ENCODE results near the gene BBX.

GRCh38 chr3:107761391-107761790, 238.6 kb downstream of the BBX start:
- TF ChIP-seq, protein P1, sequence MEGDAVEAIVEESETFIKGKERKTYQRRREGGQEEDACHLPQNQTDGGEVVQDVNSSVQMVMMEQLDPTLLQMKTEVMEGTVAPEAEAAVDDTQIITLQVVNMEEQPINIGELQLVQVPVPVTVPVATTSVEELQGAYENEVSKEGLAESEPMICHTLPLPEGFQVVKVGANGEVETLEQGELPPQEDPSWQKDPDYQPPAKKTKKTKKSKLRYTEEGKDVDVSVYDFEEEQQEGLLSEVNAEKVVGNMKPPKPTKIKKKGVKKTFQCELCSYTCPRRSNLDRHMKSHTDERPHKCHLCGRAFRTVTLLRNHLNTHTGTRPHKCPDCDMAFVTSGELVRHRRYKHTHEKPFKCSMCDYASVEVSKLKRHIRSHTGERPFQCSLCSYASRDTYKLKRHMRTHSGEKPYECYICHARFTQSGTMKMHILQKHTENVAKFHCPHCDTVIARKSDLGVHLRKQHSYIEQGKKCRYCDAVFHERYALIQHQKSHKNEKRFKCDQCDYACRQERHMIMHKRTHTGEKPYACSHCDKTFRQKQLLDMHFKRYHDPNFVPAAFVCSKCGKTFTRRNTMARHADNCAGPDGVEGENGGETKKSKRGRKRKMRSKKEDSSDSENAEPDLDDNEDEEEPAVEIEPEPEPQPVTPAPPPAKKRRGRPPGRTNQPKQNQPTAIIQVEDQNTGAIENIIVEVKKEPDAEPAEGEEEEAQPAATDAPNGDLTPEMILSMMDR (IDR thresholded peaks at IDR 0.05): no peak
- TF ChIP-seq EP300 (IDR thresholded peaks at IDR 0.05) (no peak), POLR2A (IDR thresholded peaks at IDR 0.05) (no peak)
